Right lobe of liver (tissue), 6 donors: Measurements from ENCODE around the gene PWP1. TPM values are rescaled to one million over a fixed set of nuclear protein-coding genes. Genes with fewer than 3 reads are reported as not detected.

ENCODE experiments used
- ATAC-seq, 4 donors: fragments of 200-7000 bp; cut with Tn5 transposase; one replicate each; pipeline ENCODE4 v1.9.1; 2020; ENCODE audit warnings: mild to moderate bottlenecking in 4 of 4, moderate library complexity in 4 of 4
- DNase-seq, 3 donors: peaks; one replicate each; pipeline ENCODE4 v3.0.0-alpha.2; 2020
- H3K27ac ChIP-seq, 3 donors: fragments of 200-600 bp; one replicate each; pipeline ENCODE4 v1.8.0; 2022
- H3K27me3 ChIP-seq, 2 donors: fragments of 200-600 bp; one replicate each; pipeline ENCODE4 v1.8.0; 2022
- H3K36me3 ChIP-seq, 4 donors: fragments of 200-600 bp; sonication (generic) in 1 of 4; one replicate each; pipeline versions ENCODE4 v1.5.1 to v1.8.0; 2017 to 2022; ENCODE audit warnings: control low read depth in 1 of 4
- H3K4me1 ChIP-seq, 4 donors: fragments of 200-600 bp; sonication (generic) in 1 of 4; one replicate each; pipeline versions ENCODE4 v1.5.1 to v1.8.0; 2017 to 2022; ENCODE audit warnings: control low read depth in 1 of 4
- H3K4me3 ChIP-seq, 3 donors: fragments of 200-600 bp; one replicate each; pipeline ENCODE4 v1.8.0; 2022
- H3K9me3 ChIP-seq, 4 donors: fragments of 200-600 bp; sonication (generic) in 1 of 4; one replicate each; pipeline versions ENCODE4 v1.5.1 to v1.8.0; 2017 to 2022; ENCODE audit warnings: control low read depth in 1 of 4
- CTCF ChIP-seq, 4 donors: fragments of 200-600 bp in 3 of 4; fragments of 450-650 bp in 1 of 4; IDR thresholded peaks; one replicate each; pipeline versions ENCODE4 v1.5.1 to v1.8.0; 2016 to 2022; ENCODE audit warnings: antibody characterized with exemption in 4 of 4, mild to moderate bottlenecking in 2 of 4
- POLR2A ChIP-seq: fragments of 450-650 bp; IDR thresholded peaks from one replicate; pipeline ENCODE4 v1.6.1; 2017; ENCODE audit warnings: antibody characterized with exemption, mild to moderate bottlenecking
- WGBS: methylation state at CpG from one replicate; pipeline ENCODE4 v1.1.6; 2018; ENCODE audit warnings: low coverage, low lambda C conversion rate; ENCODE audit not compliant: insufficient coverage; ENCODE audit errors: missing lambda C conversion rate; 5-methylcytosine and 5-hydroxymethylcytosine counted together
- intact Hi-C, 2 donors: fragments of 100-400 bp; cut with DNase I; formaldehyde crosslinking; loops; one replicate each; pipeline versions ENCODE4 v1.11.2 to v1.14.1; 2022
- total RNA-seq, 6 experiments: library from RNA; depleted of rRNA in 2 of 6; stranded (reverse); fragments of >200 nt in 2 of 6; fragmentation: NEBNext Ultra II Directional in 3 of 6; extraction: Animal tissue kit (Norgen Biotek cat#: 25700) in 3 of 6; gene quantifications; one replicate each; pipeline versions ENCODE4 v1.1.0 to v1.2.4, GENCODE V29; 2016 to 2023
- donor health status: DM: no; HTN: yes; CAD: no.
- donor health status: DM: no; HTN: no; CAD: no.
- donor health status: DM: no; HTN: no; CAD: no.
- donor health status: DM: no; HTN: yes; CAD: no.
- donor health status: DM: no; HTN: yes; CAD: no.

Gene PWP1
- total RNA-seq, 6 experiments from 2014 or later: 10.1 to 47.3 (median 16.6) TPM

- H3K9me3 ChIP-seq: no peaks in the 10 kb centered on the region
- peak in 1 of 3 donors; percentile 61 for DNase-seq
These were observed 28.5 kb upstream of the PWP1 start for GRCh38 chr12:107657133-107657532.

GRCh38 chr12:107657621-107658020 lies 28.0 kb upstream of the PWP1 start:
- DNase-seq: peak; percentile 33 to 94 (median 84)
- Histone ChIP-seq H3K4me1 (peaks cover 0 to 33% (median 6%) of the 10 kb centered on the region in 4 donors), H3K36me3 (no peaks in the 10 kb centered on the region), H3K27me3 (no peaks in the 10 kb centered on the region), H3K4me3 (peak overlapping the region in 2 of 3 donors; percentile 5 to 55), H3K27ac (peak overlapping the region in 2 of 3 donors; percentile 75 to 88), H3K9me3 (no peaks in the 10 kb centered on the region)
- 49% methylated on average over 2 of the region's 9 CpGs for WGBS
- TF ChIP-seq POLR2A (no peak), CTCF (IDR thresholded peaks at IDR 0.05) (no peak)
- ATAC-seq: peak; percentile 70 to 84 (median 78)
- intact Hi-C loops: no loop called here

More at GRCh38 chr12:107657133-107657532, 28.5 kb upstream of the PWP1 start:
- ATAC-seq: peak in 3 of 4 donors; percentile 6 to 49 (median 29)
- intact Hi-C loops: no loop called here
- H3K4me1 ChIP-seq: peaks cover 0 to 33% (median 6%) of the 10 kb centered on the region in 4 donors
- peak overlapping the region in 2 of 3 donors; percentile 5 to 55 for H3K4me3 ChIP-seq
- H3K36me3 ChIP-seq: no peaks in the 10 kb centered on the region
- WGBS: 38% methylated on average over 4 of the region's 4 CpGs
- H3K27me3 ChIP-seq: no peaks in the 10 kb centered on the region
- peak overlapping the region in 2 of 3 donors; percentile 75 to 88 for H3K27ac ChIP-seq
- TF ChIP-seq POLR2A (no peak), CTCF (IDR thresholded peaks at IDR 0.05) (no peak)

GRCh38 chr12:107660235-107660634 lies 25.4 kb upstream of the PWP1 start:
- DNase-seq (no peak), ATAC-seq (no peak)
- Histone ChIP-seq H3K9me3 (no peaks in the 10 kb centered on the region), H3K36me3 (no peaks in the 10 kb centered on the region), H3K27me3 (no peaks in the 10 kb centered on the region), H3K27ac (no peak overlapping the region), H3K4me1 (peaks cover 0 to 23% (median 5%) of the 10 kb centered on the region in 4 donors), H3K4me3 (no peak overlapping the region)
- intact Hi-C loops: no loop called here
- TF ChIP-seq POLR2A: no peak
- TF ChIP-seq CTCF (IDR thresholded peaks at IDR 0.05): no peak
- WGBS: 93% methylated on average over 2 of the region's 8 CpGs

- TF ChIP-seq POLR2A (no peak), CTCF (IDR thresholded peaks at IDR 0.05) (no peak)
- intact Hi-C loops: no loop called here
- WGBS: 48% methylated on average over 11 of the region's 12 CpGs
- peak overlapping the region in 1 of 3 donors; percentile 52 for H3K27ac ChIP-seq
- H3K27me3 ChIP-seq: no peaks in the 10 kb centered on the region
- H3K36me3 ChIP-seq: no peaks in the 10 kb centered on the region
- H3K4me3 ChIP-seq: no peak overlapping the region
- DNase-seq: peak in 1 of 3 donors; percentile 54
- H3K9me3 ChIP-seq: no peaks in the 10 kb centered on the region
- H3K4me1 ChIP-seq: peaks cover 0 to 16% (median 4%) of the 10 kb centered on the region in 4 donors
- peak in 2 of 4 donors; percentile 5 to 17 for ATAC-seq
These were observed 24.7 kb upstream of the PWP1 start for GRCh38 chr12:107660861-107661415.
